HG02870 (cell line): ENCODE data around the gene CCNQ.
A peak's percentile ranks its signal among the peaks of the same experiment; 100 is the strongest.

Experiments
- ATAC-seq: cut with Tn5 transposase; IDR thresholded peaks from one replicate; pipeline ENCODE4 v1.9.1; 2021; ENCODE audit warnings: mild to moderate bottlenecking, moderate library complexity; ENCODE audit not compliant: unreplicated experiment

Gene CCNQ

DNA sequence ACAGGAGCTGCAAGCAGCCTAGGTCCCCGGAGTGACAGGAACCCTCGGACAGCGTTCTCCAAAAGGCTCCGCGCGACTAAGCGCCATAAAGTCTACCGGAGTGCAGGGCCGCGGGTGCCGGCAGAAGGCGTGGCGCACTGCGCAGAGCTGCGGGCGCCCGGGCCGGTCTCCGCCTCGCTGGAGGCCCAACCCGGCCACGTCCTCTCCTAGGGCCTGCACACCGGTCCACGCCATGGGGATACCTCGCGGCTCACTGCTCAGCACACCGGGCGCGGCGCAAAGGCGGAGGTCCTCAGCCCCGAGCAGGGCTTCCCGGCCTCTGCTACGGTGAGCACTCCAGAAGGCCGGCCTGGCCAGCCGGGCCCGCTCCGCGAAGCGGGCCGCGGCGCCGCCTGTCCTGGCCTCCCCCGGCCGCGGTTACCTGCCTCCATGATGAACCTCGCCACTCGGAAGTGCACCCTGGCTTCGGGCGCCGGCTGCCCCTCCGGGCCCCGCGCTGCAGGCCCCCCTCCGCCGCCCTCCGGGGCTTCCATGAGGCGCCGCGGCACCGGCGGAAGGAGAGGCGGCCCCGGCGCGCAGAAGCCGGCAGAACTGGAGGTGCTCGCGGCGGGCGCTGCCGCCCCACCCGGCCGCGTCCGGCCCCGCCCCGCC lies at the start of gene CCNQ:
TSS of gene CCNQ (minus strand) at position 599 of the 651 bp plus-strand sequence. CDS start at position 533, 66 bp downstream.
- peak; percentile 33 for ATAC-seq

DNA sequence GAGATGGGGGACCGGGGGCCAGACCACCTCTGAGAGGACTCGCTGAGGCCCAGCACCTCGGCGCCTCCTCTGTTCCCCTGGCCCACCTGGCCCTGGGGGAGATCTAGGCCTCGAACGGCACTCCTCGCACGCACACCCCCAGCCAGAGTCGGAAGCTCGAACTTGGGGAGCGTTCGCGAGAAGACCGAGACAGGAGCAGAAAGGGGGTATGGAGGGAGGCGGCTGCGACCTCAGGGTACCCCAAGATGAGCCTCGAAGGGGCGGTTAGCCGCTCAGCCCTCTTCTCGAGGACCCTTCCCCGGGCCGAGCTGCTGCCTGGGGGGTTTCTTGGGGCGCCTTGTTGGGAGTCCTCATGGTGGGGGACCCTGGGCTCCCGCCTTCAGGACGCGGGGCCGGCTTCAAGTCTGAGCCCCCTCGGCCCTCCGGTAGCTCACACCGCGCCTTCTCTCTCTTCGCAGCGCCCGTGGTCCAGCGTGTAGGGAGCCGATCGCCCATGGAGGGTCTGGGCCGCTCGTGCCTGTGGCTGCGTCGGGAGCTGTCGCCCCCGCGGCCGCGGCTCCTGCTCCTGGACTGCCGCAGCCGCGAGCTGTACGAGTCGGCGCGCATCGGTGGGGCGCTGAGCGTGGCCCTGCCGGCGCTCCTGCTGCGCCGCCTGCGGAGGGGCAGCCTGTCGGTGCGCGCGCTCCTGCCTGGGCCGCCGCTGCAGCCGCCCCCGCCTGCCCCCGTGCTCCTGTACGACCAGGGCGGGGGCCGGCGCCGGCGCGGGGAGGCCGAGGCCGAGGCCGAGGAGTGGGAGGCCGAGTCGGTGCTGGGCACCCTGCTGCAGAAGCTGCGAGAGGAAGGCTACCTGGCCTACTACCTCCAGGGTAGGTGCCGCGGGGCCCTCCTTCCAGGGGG lies 48.8 kb upstream of the CCNQ start:
- ATAC-seq = no peak

DNA sequence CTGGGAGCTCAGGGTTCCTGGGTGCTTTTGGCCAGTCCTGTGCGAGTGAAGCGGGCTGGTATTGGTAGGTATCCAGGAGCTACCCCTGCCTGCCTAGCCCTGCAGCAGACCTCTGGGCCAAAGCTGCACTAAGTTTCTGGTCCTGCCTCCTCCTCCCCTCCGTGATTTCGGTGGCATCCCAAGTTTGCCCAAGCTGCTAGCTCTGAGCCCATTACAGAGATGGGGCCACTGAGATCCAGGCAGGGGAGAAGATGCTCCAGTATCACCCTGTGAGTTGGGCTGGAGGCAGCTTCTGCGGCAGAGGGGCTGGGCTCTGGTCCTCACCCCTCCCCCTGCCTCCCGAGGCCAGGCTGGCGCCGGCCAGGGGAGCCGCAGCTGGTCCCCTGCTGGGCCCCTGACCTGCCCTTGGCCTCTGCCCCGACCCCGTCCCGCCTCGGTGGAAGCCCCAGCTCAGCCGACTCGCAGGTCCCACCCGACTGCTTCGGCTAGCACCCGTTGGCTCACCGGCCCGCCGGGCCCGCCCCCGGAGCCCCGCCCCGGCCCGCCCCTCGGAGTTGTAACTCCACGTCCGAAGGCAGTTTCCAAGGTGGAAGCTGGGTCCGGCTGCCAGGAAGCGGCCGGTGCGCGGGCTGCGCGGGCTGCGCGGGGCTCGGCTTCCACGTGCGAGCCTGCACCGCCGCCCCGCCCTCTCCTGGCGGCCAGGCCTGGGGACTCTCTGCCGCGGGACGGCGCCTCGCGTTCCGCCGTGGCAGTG lies 47.9 kb upstream of the CCNQ start, which contains the start of gene DUSP9:
TSS of gene DUSP9 (plus strand) at position 584 of the 754 bp plus-strand sequence. CDS start 751 bp downstream, outside the sequence.
- ATAC-seq = no peak

DNA sequence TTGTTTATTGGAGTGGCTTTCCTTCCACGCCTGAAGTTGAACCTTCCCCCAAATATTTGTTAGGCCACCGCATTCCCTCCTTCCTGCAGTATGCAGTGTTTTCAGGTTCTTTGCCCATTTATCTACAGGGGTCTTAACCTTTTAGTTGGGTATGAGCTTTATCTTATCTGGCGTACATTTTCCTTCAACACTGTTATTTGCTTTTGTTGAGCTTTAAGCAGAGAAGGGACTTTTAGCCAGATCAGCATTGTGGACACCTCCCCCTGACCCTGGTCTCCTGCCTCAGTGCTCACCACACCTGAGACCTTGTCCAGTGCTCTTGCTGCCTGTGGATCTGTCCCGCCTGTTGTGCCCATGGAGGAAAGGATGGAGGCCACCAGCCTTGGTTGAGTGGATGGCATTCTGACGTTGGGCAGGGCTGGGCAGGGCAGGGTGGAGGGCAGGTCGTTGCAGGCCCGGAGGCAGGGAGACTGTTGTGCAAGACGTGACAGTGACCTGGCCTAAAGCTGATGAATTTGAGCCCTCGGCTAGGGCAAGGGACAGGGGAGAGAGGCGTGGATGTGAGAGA lies 47.1 kb upstream of the CCNQ start:
- no peak for ATAC-seq

DNA sequence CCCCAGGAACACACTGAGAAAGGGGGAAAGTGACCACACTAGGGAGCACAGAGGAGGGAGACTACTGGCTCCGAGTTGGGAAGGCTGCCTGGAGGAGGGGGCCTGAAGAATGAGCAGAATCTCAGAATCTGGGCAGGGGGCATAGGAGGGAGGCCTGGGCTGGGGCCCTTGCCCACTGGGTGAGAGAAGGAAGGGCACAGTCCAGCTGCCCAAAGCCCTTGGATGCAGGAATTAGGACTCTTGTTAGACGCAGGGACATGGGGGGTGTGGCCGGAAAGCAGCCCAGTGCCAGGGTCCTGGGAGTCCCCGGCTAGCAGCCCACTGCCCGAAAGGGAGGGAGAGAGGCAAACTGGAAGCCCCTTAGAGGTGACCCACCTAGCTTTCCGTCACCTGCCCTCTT lies 46.2 kb upstream of the CCNQ start:
- no peak for ATAC-seq

DNA sequence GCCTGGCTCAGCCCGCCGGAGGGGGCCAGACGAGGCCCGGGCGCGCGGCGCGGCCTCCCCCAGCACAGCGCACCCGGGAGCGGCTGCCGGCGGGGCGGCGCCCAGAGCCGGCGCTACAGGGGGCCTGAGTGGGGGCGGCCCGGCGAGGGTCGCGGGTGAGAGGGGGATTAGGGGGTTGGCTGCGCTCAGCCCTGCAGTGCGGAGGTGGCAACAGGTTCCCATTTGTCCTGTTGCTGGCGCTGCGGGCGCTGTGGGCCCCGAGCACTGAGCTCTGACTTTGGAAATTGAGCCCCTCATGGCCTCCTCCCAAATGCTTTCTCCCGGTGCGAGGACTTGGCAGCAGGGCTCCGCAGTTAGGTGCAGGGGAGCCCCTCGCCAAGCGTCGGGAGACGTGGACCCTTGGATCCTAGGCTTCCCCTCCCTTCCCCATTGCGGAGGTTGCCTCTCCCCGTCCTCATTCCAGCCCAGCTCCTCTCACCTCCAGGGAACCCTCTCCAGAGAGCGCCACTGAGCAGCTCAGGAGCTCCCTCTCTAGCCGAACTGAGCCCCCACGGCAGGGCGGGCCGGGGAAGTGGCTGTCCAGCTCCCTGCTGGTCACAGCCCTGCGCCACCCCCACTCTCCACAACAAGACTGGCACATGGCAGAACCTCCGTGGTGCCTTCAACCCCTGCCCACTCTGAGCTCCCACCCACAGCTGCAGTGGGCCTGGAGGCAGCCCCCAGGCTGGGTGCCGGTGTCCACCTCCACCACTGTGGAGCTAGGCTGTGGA lies 45.6 kb upstream of the CCNQ start:
- no peak for ATAC-seq

DNA sequence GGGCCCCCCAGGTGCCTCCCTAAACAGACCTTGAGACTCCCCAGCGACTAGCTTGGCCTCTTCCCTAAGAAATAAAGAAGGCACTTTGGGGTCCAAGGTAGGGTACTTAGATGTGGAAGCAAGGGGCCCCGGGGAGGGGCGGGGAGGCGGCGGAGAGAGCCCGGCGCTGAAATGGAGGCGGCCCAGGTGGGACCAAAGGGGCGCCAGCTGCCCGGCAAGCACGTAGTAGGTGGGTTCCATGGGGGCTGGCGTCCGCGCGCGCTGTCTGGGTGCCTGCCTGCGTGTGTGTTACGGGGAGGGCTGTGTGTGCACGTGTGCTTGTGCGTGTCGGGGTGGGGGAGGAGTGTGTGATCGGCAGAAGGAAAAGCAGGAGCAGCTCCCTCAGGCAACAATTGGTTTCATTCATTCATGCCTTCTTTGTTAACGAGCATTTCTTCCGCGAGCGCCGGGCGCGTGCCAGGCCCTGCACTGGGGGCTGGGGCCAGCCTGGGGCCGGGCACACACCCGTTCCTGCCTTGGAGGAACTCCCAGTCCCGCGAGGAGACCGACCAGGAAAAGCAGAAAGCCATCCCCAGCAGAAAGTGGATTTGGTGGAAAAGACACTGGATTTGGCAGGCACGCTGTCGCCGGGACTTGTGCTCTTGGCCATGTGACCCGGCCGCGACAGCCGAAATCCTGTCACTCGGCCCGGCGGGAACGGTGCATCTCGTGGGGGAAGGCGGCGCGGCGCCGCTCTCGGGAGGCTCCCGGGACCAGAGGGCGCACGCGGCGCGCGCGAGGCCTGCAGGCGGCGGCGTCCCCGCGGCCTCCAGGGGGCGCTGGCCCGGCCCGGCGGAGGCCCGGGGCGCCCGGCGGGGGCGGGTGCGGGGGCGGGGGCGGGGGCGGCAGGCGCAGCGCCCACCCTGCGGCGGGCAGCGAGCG lies 44.8 kb upstream of the CCNQ start:
- ATAC-seq = no peak

DNA sequence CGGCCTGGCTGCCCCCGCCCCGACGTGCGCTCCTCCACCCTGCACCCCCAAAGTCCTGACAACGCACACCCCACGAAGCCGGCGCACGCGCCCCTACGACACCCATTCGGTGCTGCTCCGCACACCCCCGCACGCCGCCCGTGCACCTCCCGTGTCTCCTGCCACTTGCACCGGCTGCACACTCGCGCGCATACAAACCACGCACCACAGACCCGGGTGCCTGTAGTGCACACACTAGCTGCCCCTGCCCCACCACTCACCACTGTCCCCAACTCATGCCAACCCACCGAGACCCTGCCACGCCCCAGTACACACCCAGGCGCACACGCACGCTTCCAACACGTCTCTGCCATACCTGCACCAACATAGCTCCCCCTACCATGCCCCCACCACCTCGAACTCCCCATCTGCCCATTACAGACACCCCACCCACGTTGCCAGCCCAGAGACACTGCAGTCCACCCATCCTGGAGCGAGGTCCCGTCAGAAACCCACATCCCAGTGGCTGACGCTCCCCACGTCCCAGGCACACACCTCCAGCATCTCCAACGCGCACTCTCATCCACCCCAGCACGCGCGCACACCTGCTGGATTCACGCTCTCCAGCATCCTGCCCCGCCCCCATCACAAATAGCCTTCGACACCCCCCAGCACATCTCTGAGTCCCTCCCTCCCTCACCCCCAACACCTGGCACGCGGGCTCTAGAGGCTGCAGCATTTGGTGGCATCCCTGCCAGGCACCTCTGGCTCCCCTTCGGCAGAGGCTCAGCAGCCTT lies 43.9 kb upstream of the CCNQ start:
- no peak for ATAC-seq

DNA sequence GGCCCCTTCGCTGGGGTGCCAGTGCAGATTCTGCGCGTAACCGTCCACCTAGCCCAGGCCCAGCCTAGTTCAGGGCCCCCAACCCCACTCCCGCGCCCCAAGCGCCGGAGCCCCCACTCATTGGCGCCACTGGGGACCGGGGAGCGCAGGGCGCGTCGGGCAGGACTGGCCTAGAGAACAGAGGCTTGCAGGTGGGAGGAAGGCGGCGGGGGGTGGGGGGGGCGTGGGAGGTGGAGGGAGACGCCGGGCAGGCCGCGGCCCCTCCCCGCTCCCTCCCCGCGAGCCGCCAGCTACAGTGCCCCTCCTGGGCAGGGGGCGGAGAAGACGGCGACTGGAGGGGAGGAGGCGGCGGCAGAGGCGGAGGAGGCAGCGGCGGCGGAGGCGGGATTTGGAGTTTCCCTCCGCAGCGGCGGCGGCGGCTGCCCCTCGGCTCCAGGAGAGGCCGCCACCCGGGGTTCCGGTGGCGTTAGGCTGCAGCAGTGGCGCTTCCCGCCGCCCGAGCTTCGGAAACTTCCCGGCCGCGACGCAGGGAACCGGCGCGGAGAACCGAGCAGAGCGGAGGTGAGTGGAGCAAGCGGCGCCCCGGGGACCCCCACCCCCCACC lies 43.2 kb upstream of the CCNQ start:
- ATAC-seq = no peak

DNA sequence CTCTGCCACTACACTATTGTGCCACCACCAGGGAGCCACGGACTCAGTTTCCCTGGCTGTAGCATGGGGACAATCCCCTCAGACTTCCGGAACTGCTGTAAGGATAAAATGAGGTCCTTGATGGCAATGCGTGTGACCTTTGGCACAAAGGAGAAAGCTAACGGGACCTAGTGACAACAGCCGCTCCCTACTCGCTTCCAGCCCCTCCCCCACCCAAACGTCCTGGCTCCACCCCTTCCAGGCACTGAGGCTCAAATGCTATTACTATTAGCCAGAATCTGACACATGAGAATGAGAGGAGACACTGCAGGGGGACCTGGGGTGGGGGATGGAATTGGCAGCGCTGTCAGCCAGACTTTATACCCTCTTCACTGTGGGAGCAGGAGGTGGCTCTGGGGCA lies 42.7 kb upstream of the CCNQ start:
- ATAC-seq = no peak

DNA sequence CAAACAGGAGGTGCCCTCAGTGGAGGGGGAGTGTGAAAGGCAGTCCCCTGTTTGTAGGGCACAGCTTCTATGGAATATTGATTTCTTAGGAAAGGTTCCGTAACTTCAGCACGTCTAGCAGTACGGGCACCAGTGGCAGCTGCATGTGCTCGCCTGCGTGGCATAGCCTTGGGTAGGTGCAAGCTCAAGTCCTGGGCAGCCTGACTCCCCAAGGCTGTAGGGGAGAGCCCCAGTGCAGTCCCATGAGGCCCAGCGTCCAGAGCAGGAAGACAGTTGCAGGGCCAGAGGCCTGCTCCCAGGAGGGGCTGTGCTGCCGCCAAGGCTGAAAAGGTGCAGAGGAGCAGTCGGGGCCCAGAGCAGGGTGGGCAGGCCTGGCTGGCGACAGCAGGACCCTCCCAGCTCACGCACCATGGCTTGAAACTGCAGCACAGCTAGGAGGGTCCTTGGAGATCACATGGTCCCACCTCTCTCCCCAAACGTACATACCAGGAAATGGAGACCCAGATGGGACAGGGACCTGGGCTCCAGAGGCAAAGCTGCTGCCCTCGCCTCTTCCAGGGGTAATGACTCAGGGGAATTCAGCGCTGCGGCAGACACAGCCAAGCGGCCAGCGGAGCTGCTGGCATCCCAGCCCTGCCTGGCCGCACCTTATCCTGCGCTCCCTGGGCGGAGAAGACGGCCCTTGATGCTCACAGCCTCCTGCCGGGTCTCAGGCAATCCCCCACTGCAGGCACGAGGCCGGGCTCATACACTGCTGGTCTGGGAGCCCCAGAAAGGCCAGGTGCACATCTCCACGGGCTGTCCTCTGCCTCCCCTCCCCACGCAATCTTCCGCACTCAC lies 42.0 kb upstream of the CCNQ start:
- ATAC-seq = no peak

DNA sequence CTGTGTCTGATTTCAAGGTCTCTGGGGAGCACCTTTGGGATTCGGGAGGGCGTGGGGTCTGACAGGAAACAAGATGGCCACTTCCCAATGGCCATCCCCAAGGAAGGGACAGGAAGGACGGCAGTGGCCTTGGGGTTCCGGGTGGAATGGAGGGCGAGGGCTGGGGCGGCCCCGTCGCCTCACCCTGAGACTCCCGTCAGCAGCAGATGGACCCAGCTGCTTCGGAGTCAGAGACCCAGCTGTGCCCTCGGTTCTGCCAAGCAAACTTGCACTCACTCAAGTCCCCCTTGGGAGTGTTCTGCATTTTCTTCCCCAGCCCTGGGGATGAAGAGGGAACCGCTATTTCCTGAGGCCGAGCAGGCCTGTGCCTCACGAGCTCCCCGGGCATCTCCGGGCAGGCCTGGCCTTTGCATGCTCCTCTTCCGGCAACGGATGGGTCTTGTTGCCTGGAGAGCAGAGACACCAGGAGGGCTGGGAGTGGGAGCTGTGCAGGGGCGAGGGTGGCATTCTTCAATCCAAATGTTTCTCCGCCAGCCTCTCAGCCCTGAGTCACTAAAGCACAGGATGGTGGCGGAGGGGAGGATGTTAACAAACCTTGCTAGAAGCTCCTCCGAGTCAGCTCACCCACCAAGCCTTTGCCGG lies 41.2 kb upstream of the CCNQ start:
- no peak for ATAC-seq

DNA sequence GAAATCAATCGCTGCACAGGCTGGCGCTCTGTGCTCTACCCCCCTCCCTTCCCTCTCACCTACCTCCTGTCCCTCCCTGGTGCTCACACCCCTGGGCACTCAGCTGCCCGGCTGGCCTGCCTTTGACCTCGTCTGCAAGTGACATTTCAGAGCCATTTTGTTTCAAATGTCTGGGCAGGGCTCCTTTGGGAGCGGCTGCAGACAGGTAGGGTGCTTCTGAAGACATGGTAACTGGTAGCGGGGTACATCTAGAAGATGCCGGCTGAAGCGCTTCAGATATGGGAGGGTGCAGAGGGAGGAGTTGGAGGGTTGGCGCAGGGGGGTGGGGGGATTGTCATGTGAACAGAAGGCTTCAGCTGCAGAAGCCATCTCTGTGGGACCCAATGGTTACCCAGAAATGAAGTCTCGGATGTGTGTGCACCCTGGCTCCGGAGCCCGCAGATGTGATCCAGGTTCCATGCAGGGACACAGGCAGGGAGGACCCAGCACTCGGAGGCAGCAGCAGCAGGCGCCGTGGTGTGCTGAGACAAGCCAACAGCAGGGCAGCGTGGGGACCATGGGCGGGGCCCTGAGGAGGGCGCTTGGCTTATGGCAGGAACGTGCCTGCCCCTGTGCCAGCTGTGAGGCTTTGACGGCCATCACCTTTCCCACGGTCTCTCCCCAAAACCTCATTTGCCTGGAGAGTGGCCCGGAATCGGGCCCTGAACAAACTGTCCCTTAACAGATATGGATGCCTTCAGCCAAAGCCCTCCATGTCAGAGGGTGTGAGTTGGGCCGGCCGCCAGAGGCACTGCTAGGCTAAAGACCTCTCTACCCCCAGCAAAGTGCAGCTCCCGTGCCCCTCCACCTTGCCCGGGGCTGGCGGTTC lies 40.5 kb upstream of the CCNQ start:
- no peak for ATAC-seq

DNA sequence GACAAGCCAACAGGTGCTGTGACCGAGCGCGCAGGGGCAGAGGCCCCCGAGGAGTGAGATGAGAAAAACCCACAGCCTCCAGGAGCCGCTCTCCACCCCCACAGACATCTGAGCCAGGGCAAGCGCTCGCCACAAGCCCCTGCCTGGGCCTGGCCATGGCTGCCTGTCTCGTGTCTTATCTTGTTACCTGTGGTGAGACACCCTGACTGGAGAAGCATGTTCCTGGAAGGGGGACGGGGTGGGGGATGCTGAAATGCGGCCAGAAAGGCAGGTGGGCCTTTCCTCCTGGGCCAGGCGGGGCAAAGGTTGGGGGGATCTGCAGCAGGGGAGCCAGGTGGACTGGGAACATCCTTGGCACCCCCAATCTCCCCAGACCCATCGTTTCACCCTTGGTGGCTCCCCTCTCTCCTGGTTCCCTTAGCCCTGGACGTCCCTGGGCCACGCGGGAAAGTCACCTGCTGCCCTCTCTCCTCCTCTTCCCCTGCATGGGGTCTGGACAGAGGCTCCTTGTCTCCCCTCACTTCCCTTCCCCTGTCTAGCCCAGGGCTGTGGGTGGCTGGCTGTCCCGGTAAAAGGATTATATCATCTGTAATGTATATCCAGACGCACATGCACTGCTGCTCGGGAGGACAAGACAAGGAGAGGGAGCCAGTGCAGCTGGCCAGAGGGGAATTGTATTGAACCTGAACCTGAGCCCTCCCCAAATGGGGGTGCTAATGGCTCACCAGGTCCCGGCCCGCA lies 39.7 kb upstream of the CCNQ start:
- ATAC-seq = no peak

DNA sequence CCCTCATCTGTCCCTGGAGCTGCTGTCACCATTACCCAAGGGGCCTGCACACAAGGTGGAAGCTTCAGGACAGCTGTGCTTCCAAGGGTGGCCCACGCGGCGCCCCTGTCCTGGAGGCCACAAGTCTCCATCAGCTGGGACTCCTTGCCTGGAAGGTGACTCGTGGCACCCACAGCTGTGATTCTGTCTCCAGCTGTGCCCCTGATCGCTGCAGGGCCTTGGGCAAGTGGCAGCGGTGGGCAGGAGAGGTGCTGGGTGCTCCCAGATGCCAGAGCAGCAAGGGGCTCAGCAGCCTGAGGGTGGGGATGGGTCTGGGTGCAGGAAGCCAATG lies 39.1 kb upstream of the CCNQ start:
- no peak for ATAC-seq
